Erythroblast (primary cell): ENCODE data around the gene SNCB.

Source experiments
- GATA1 ChIP-seq: IDR thresholded peaks from 2 replicates; pipeline ENCODE4 v1.6.1; 2011; ENCODE audit warnings: low read depth, mild to moderate bottlenecking, control low read depth, low read length, moderate library complexity
- POLR2A ChIP-seq: IDR thresholded peaks from 2 replicates; pipeline ENCODE4 v1.6.1; 2011; ENCODE audit warnings: mild to moderate bottlenecking, low read length

DNA sequence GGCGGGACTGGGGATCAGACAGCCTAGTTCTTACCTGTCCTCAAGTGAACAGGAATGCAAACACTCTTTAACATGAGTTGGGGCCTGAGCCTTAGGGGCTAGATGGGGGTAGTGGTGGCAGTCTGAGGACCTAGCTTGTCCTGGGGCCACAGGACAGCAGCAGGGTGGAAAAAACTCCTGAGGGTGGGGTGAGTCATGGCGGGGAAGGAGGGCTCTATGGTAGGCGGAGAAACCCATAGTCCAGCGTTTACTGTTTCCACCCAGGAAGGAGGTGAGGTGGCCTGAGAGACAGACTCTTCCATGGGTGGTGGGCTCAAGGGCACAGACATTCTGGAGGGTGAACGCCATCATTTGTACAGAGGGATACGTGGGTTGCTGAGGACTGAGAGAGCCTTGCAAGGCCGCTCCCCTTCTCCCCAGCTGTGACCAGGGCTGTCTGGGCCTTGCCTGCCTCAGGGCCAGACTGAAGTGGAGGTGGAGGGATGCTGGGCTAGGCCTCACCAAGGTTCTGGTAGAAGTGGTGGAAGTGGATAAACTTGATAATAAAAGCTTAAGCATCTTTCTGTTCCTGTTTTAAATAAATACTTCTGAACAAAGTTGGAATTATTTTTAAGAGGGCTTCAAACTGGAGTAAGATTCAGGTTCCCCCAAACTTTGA is 15.8 kb upstream of the SNCB start:
- TF ChIP-seq POLR2A = no peak
- no peak for TF ChIP-seq GATA1
